ENCODE measurements around the gene RPS19BP1.

The RPS19BP1 gene

GRCh38 chr22:39560127-39560526, 27.6 kb upstream of the RPS19BP1 start:
- DNase-seq (ENCODE audit: low read depth, low spot score): no peak
- no peak overlapping the region for H3K27ac ChIP-seq

- no peak for DNase-seq (ENCODE audit: low read depth, low spot score)
- H3K27ac ChIP-seq: no peak overlapping the region
These were observed 27.0 kb upstream of the RPS19BP1 start for GRCh38 chr22:39559456-39560105.

GRCh38 chr22:39558950-39559349, 26.4 kb upstream of the RPS19BP1 start:
- H3K27ac ChIP-seq: no peak overlapping the region
- no peak for DNase-seq (ENCODE audit: low read depth, low spot score)

GRCh38 chr22:39558254-39558727, 25.7 kb upstream of the RPS19BP1 start:
- no peak overlapping the region for H3K27ac ChIP-seq
- DNase-seq (ENCODE audit: low read depth, low spot score): no peak

GRCh38 chr22:39556970-39557841, 24.7 kb upstream of the RPS19BP1 start:
- DNase-seq (ENCODE audit: low read depth, low spot score): no peak
- H3K27ac ChIP-seq: no peak overlapping the region

GRCh38 chr22:39554151-39554550, 21.6 kb upstream of the RPS19BP1 start:
- no peak for DNase-seq (ENCODE audit: low read depth, low spot score)
- H3K27ac ChIP-seq: no peak overlapping the region

GRCh38 chr22:39553429-39553828, 20.9 kb upstream of the RPS19BP1 start:
- DNase-seq (ENCODE audit: low read depth, low spot score): no peak
- H3K27ac ChIP-seq: no peak overlapping the region

- H3K27ac ChIP-seq: no peak overlapping the region
- DNase-seq (ENCODE audit: low read depth, low spot score): no peak
These were observed 15.0 kb upstream of the RPS19BP1 start for GRCh38 chr22:39547587-39547947.

GRCh38 chr22:39546889-39547586, 14.5 kb upstream of the RPS19BP1 start:
- DNase-seq (ENCODE audit: low read depth, low spot score): no peak
- H3K27ac ChIP-seq: no peak overlapping the region

GRCh38 chr22:39545386-39546365, 13.1 kb upstream of the RPS19BP1 start:
- no peak overlapping the region for H3K27ac ChIP-seq
- no peak for DNase-seq (ENCODE audit: low read depth, low spot score)

GRCh38 chr22:39543095-39543494, 10.5 kb upstream of the RPS19BP1 start:
- DNase-seq (ENCODE audit: low read depth, low spot score): no peak
- H3K27ac ChIP-seq: no peak overlapping the region

GRCh38 chr22:39537975-39538374, 5.4 kb upstream of the RPS19BP1 start:
- no peak for DNase-seq (ENCODE audit: low read depth, low spot score)
- no peak overlapping the region for H3K27ac ChIP-seq

GRCh38 chr22:39536711-39537110, 4.2 kb upstream of the RPS19BP1 start:
- no peak overlapping the region for H3K27ac ChIP-seq
- no peak for DNase-seq (ENCODE audit: low read depth, low spot score)

- DNase-seq (ENCODE audit: low read depth, low spot score): no peak
These were observed 3.4 kb upstream of the RPS19BP1 start for GRCh38 chr22:39535831-39536449.

GRCh38 chr22:39535357-39535725, 2.8 kb upstream of the RPS19BP1 start:
- no peak overlapping the region for H3K27ac ChIP-seq
- no peak for DNase-seq (ENCODE audit: low read depth, low spot score)

More at GRCh38 chr22:39535831-39536449, 3.4 kb upstream of the RPS19BP1 start:
- H3K27ac ChIP-seq: no peak overlapping the region

- DNase-seq (ENCODE audit: low read depth, low spot score): no peak
- H3K27ac ChIP-seq: no peak overlapping the region
These were observed 2.2 kb upstream of the RPS19BP1 start for GRCh38 chr22:39534591-39535356.

- no peak overlapping the region for H3K27ac ChIP-seq
- DNase-seq (ENCODE audit: low read depth, low spot score): no peak
These were observed 1.6 kb upstream of the RPS19BP1 start for GRCh38 chr22:39534092-39534506.

- no peak overlapping the region for H3K27ac ChIP-seq
- DNase-seq (ENCODE audit: low read depth, low spot score): no peak
These were observed 1.7 kb downstream of the RPS19BP1 start for GRCh38 chr22:39530692-39531331.

Data from epithelial cell of prostate (primary cell).